ENCODE results near the gene TCAF1. TPM values are rescaled to one million over a fixed set of nuclear protein-coding genes. Genes with fewer than 3 reads are reported as not detected.

Gene TCAF1
- total RNA-seq, 2 donors from 2014 or later, result 67.7 to 123 TPM

DNA sequence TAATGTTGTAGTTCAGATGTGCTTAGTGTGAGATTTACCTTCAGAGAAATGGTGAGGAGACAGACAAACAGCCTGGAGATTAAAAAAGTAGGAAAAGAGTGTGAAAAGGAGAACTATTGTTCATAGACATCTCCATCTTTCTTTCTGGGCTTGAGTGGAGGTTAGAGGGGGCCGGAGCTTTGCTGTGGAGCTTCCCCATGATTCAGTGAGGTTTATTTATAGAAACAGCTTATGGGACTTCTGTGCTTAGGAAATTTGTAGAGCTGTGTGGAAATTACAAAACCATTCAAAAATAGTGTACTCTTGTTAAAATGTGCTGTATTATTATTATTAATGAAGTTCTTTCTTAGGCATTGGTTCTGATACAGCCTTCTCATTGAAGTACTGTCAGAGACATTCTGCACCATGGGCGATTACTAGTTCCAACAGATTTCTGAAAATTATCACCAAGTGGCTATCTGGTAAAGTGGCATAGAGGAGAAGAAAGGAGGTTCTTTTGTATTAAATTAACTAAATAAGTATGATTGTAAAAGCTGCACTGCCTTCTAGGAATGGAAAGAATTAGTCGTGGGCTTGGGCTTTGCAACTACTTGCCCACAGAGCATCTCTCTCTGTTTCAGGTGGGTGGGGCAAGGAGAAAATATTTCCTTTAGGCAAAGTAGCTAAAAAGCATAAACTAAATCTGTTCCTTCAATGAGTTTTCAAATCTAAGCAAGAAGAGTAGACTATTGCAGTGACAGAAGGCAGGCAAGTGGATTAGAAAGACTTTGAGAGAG is 8.7 kb upstream of the TCAF1 start:
- Histone ChIP-seq H3K27me3 (ENCODE audit: control insufficient read depth, insufficient read depth, low read length, poor library complexity, severe bottlenecking) (no peaks in the 10 kb centered on the region), H3K9ac (ENCODE audit: extremely low read depth, low read length, poor library complexity, severe bottlenecking) (no peak overlapping the region), H3K27ac (ENCODE audit: low read depth, low read length) (no peak overlapping the region), H3K9me3 (ENCODE audit: control insufficient read depth, low read length) (no peaks in the 10 kb centered on the region), H3K4me1 (ENCODE audit: control insufficient read depth, insufficient read depth, low read length) (peaks cover 3% of the 10 kb centered on the region), H3K36me3 (ENCODE audit: control insufficient read depth, insufficient read depth, low read length) (no peaks in the 10 kb centered on the region), H3K4me3 (ENCODE audit: low read length) (no peak overlapping the region)
- Mint-ChIP-seq H3K9me3 (no peaks in the 10 kb centered on the region), H3K27ac (no peak overlapping the region), H3K4me3 (no peak overlapping the region), H3K36me3 (ENCODE audit: low read depth) (no peaks in the 10 kb centered on the region), H3K27me3 (ENCODE audit: insufficient read depth) (peaks cover 1% of the 10 kb centered on the region), H3K4me1 (peaks cover 10% of the 10 kb centered on the region)
- 89% methylated on average over 3 of the region's 3 CpGs; no CpG with 5 or more reads in 1 of the 2 experiments for WGBS, 2 experiments (ENCODE audit: insufficient coverage in 1 of 2, insufficient read length in 1 of 2)
- no peak for DNase-seq
- TF ChIP-seq CTCF (conservative IDR thresholded peaks at IDR 0.05), result no peak

GRCh38 chr7:143909863-143910262 is 7.9 kb upstream of the TCAF1 start:
- Mint-ChIP-seq H3K4me1 (peaks cover 16% of the 10 kb centered on the region), H3K27me3 (ENCODE audit: insufficient read depth) (peaks cover 1% of the 10 kb centered on the region), H3K9me3 (no peaks in the 10 kb centered on the region), H3K27ac (no peak overlapping the region), H3K4me3 (no peak overlapping the region), H3K36me3 (ENCODE audit: low read depth) (no peaks in the 10 kb centered on the region)
- WGBS, 2 experiments (ENCODE audit: insufficient coverage in 1 of 2, insufficient read length in 1 of 2), result 89% methylated on average over 3 of the region's 3 CpGs; no CpG with 5 or more reads in 1 of the 2 experiments
- no peak overlapping the region for H3K27ac ChIP-seq (ENCODE audit: low read depth, low read length)
- no peaks in the 10 kb centered on the region for H3K36me3 ChIP-seq (ENCODE audit: control insufficient read depth, insufficient read depth, low read length)
- H3K27me3 ChIP-seq (ENCODE audit: control insufficient read depth, insufficient read depth, low read length, poor library complexity, severe bottlenecking), result no peaks in the 10 kb centered on the region
- no peaks in the 10 kb centered on the region for H3K9me3 ChIP-seq (ENCODE audit: control insufficient read depth, low read length)
- no peak for TF ChIP-seq CTCF (conservative IDR thresholded peaks at IDR 0.05)
- H3K9ac ChIP-seq (ENCODE audit: extremely low read depth, low read length, poor library complexity, severe bottlenecking), result no peak overlapping the region
- H3K4me3 ChIP-seq (ENCODE audit: low read length), result no peak overlapping the region
- DNase-seq, result no peak
- peaks cover 3% of the 10 kb centered on the region for H3K4me1 ChIP-seq (ENCODE audit: control insufficient read depth, insufficient read depth, low read length)

DNA sequence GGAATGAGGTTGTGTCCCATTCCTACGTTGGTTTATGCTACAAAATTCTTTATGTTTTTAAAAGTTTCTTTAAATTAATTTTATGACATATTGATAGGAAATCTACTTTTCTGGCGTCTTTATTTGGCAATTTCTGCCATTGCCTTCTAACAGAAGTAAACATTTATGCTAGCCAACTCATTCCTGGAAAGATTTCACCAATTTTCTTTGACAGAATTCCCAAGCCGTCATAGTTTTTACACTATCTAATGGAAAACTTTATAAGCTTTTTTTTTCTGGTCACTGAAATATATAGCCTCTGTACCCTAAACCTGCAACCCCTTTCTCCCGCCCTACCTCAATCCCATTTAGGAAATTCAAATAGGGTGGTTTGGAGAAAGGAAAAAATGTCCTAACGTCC is 6.1 kb upstream of the TCAF1 start:
- Histone ChIP-seq H3K9me3 (ENCODE audit: control insufficient read depth, low read length) (no peaks in the 10 kb centered on the region), H3K4me3 (ENCODE audit: low read length) (no peak overlapping the region), H3K36me3 (ENCODE audit: control insufficient read depth, insufficient read depth, low read length) (no peaks in the 10 kb centered on the region), H3K27me3 (ENCODE audit: control insufficient read depth, insufficient read depth, low read length, poor library complexity, severe bottlenecking) (no peaks in the 10 kb centered on the region), H3K9ac (ENCODE audit: extremely low read depth, low read length, poor library complexity, severe bottlenecking) (no peak overlapping the region), H3K27ac (ENCODE audit: low read depth, low read length) (no peak overlapping the region), H3K4me1 (ENCODE audit: control insufficient read depth, insufficient read depth, low read length) (peaks cover 3% of the 10 kb centered on the region)
- no peaks in the 10 kb centered on the region for H3K36me3 Mint-ChIP-seq (ENCODE audit: low read depth)
- no peaks in the 10 kb centered on the region for H3K9me3 Mint-ChIP-seq
- H3K27me3 Mint-ChIP-seq (ENCODE audit: insufficient read depth), result peaks cover 1% of the 10 kb centered on the region
- H3K27ac Mint-ChIP-seq, result no peak overlapping the region
- no peak for TF ChIP-seq CTCF (conservative IDR thresholded peaks at IDR 0.05)
- H3K4me3 Mint-ChIP-seq, result no peak overlapping the region
- DNase-seq, result no peak
- H3K4me1 Mint-ChIP-seq, result peaks cover 19% of the 10 kb centered on the region
- whole genome bisulfite sequencing, 2 experiments (ENCODE audit: insufficient coverage in 1 of 2, insufficient read length in 1 of 2), result 93 to 96% methylated on average over 2 to 3 of the region's 5 CpGs

All from endodermal cell (in vitro differentiated cells).